ENCODE measurements around the gene IDI1. TPM values are rescaled to one million over a fixed set of nuclear protein-coding genes. Genes with fewer than 3 reads are reported as not detected.

IDI1 gene
- total RNA-seq, 1 experiment from 2014 or later: 30.2 TPM

DNA sequence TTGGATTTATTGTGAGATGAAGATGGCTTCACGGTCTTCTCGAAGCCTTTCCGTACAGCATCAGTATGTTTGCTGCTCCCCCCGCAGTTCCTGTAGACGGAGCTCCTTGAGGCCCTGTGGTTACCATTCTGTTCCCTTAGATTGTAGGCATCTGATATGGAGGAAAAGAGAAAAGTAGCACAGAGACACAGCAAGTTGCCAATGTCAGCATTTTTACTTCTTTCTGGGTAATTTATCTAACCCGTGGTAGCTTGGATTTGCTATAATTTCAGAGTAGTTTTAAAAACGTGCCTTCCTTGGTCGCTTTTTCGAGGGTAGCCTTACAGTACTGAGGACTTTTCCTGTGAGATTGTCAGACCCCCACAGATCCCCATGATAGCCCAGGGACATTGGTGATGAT lies 44.8 kb upstream of the IDI1 start:
- Histone ChIP-seq H3K79me2 (ENCODE audit: low read length) (no peaks in the 10 kb centered on the region), H3K4me3 (ENCODE audit: low read length) (no peak overlapping the region), H3K9me3 (ENCODE audit: low read length) (no peaks in the 10 kb centered on the region), H4K20me1 (ENCODE audit: low read length) (no peaks in the 10 kb centered on the region), H3K36me3 (ENCODE audit: low read depth, low read length) (no peaks in the 10 kb centered on the region), H3K4me1 (ENCODE audit: insufficient read depth, low read length) (no peaks in the 10 kb centered on the region), H2AFZ (ENCODE audit: low read length) (no peak overlapping the region), H3K9me2 (replicated peaks; ENCODE audit: low read length) (no peaks in the 10 kb centered on the region), H3K27me3 (ENCODE audit: low read length) (no peaks in the 10 kb centered on the region), H3K4me2 (ENCODE audit: low read length) (no peak overlapping the region), H3K9ac (ENCODE audit: low read length) (no peak overlapping the region), H3K27ac (ENCODE audit: low read length) (no peak overlapping the region), H3F3A (ENCODE audit: low read length, unreplicated experiment) (no peaks in the 10 kb centered on the region)
- BruUV-seq (replicated peaks): no TSS peak
- ChIA-PET POLR2A (ENCODE audit: unreplicated experiment) (no interaction called here), CTCF (no interaction called here)
- TF ChIP-seq, protein P1, sequence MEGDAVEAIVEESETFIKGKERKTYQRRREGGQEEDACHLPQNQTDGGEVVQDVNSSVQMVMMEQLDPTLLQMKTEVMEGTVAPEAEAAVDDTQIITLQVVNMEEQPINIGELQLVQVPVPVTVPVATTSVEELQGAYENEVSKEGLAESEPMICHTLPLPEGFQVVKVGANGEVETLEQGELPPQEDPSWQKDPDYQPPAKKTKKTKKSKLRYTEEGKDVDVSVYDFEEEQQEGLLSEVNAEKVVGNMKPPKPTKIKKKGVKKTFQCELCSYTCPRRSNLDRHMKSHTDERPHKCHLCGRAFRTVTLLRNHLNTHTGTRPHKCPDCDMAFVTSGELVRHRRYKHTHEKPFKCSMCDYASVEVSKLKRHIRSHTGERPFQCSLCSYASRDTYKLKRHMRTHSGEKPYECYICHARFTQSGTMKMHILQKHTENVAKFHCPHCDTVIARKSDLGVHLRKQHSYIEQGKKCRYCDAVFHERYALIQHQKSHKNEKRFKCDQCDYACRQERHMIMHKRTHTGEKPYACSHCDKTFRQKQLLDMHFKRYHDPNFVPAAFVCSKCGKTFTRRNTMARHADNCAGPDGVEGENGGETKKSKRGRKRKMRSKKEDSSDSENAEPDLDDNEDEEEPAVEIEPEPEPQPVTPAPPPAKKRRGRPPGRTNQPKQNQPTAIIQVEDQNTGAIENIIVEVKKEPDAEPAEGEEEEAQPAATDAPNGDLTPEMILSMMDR (conservative IDR thresholded peaks at IDR 0.05; ENCODE audit: low read depth, low read length): no peak
- TF ChIP-seq EZH2phosphoT487 (IDR thresholded peaks at IDR 0.05; ENCODE audit: borderline replicate concordance, low read length) (no peak), EZH2 (IDR thresholded peaks at IDR 0.05; ENCODE audit: low read length, unreplicated experiment) (no peak)
- DNase-seq (no peak), ATAC-seq (no peak)
- intact Hi-C loops (cut with micrococcal nuclease): no loop called here

DNA sequence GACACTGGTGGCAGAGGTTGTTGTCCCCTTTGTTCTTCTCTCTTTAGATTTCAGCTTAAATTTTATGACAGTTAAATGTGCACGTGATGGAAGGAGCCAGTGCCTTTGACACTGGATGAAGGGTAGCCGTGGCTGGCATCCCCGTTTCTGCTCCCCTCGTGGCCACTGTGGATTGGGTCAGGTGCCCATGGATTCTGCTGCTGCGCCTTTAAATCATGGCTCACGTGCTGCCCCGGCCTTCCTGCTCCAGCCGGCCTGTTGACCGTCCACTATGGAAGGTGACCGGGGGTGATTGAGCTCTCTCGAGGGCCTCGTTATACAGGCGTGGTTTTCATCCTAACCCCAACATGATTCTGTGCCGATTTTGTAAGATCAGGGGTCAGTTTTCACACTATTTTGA lies 41.8 kb upstream of the IDI1 start:
- Histone ChIP-seq H2AFZ (ENCODE audit: low read length) (no peak overlapping the region), H3K4me2 (ENCODE audit: low read length) (no peak overlapping the region), H3K36me3 (ENCODE audit: low read depth, low read length) (no peaks in the 10 kb centered on the region), H3K9ac (ENCODE audit: low read length) (no peak overlapping the region), H3K9me2 (replicated peaks; ENCODE audit: low read length) (no peaks in the 10 kb centered on the region), H3F3A (ENCODE audit: low read length, unreplicated experiment) (no peaks in the 10 kb centered on the region), H3K27me3 (ENCODE audit: low read length) (no peaks in the 10 kb centered on the region), H3K27ac (ENCODE audit: low read length) (no peak overlapping the region), H3K4me1 (ENCODE audit: insufficient read depth, low read length) (no peaks in the 10 kb centered on the region), H3K9me3 (ENCODE audit: low read length) (no peaks in the 10 kb centered on the region), H4K20me1 (ENCODE audit: low read length) (no peaks in the 10 kb centered on the region), H3K79me2 (ENCODE audit: low read length) (no peaks in the 10 kb centered on the region), H3K4me3 (ENCODE audit: low read length) (no peak overlapping the region)
- ATAC-seq (no peak), DNase-seq (no peak)
- no TSS peak for BruUV-seq (replicated peaks)
- intact Hi-C loops (cut with micrococcal nuclease): no loop called here
- POLR2A ChIA-PET (ENCODE audit: unreplicated experiment): no interaction called here
- CTCF ChIA-PET: no interaction called here
- TF ChIP-seq EZH2phosphoT487 (IDR thresholded peaks at IDR 0.05; ENCODE audit: borderline replicate concordance, low read length) (no peak), EZH2 (IDR thresholded peaks at IDR 0.05; ENCODE audit: low read length, unreplicated experiment) (no peak)
- TF ChIP-seq, protein P1 (conservative IDR thresholded peaks at IDR 0.05; ENCODE audit: low read depth, low read length): no peak

DNA sequence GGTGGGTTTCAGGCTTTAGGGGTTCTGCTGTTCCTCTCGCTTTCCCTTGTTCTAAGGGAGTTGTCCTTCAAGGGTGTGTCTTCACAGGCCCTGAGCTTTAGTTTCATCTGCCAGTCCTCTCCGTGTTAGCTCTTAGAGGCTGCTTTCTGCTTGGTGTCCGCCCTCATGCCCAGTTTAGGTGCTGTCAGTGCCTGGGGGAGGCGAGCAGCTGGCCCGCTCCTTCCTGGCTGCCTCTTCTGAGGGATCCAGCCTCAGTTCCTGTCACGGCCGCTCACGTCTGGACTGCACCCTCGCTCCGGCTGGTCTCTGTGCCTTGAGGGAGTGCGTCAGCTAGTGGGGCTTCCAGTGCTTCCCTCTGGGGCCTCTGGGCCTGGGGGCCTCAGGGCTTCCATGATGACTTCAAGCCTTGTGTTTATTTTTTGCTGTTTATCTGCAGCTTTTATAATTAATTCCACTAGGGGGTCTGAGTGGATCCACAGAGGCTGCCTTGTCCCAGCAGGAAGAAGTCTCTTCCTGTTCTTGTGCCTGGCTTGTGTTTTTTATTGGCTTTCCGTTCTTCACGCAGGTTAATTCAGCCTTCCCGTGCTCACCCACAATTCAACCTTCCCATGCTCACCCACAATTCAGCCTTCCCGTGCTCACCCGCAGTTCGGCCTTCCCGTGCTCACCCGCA lies 40.2 kb upstream of the IDI1 start:
- Histone ChIP-seq H3K9ac (ENCODE audit: low read length) (no peak overlapping the region), H3K27ac (ENCODE audit: low read length) (no peak overlapping the region), H3K4me3 (ENCODE audit: low read length) (no peak overlapping the region), H3F3A (ENCODE audit: low read length, unreplicated experiment) (no peaks in the 10 kb centered on the region), H2AFZ (ENCODE audit: low read length) (no peak overlapping the region), H3K4me2 (ENCODE audit: low read length) (no peak overlapping the region), H3K79me2 (ENCODE audit: low read length) (no peaks in the 10 kb centered on the region), H4K20me1 (ENCODE audit: low read length) (no peaks in the 10 kb centered on the region), H3K36me3 (ENCODE audit: low read depth, low read length) (no peaks in the 10 kb centered on the region), H3K9me2 (replicated peaks; ENCODE audit: low read length) (no peaks in the 10 kb centered on the region), H3K4me1 (ENCODE audit: insufficient read depth, low read length) (no peaks in the 10 kb centered on the region), H3K9me3 (ENCODE audit: low read length) (no peaks in the 10 kb centered on the region), H3K27me3 (ENCODE audit: low read length) (no peaks in the 10 kb centered on the region)
- ATAC-seq: no peak
- CTCF ChIA-PET: no interaction called here
- TF ChIP-seq, protein P1 (conservative IDR thresholded peaks at IDR 0.05; ENCODE audit: low read depth, low read length): no peak
- TF ChIP-seq EZH2 (IDR thresholded peaks at IDR 0.05; ENCODE audit: low read length, unreplicated experiment) (no peak), EZH2phosphoT487 (IDR thresholded peaks at IDR 0.05; ENCODE audit: borderline replicate concordance, low read length) (no peak)
- POLR2A ChIA-PET (ENCODE audit: unreplicated experiment): no interaction called here
- no peak for DNase-seq
- intact Hi-C loops (cut with micrococcal nuclease): no loop called here
- BruUV-seq (replicated peaks): no TSS peak

Measured in PC-3 (cell line).